ENCODE results near the gene CMTM5.
"Not testable (repeated sequence)": the region's sequence is repeated elsewhere in the genome, so short reads cannot be mapped to it uniquely, and the experiment has no call there.

Gene CMTM5

DNA sequence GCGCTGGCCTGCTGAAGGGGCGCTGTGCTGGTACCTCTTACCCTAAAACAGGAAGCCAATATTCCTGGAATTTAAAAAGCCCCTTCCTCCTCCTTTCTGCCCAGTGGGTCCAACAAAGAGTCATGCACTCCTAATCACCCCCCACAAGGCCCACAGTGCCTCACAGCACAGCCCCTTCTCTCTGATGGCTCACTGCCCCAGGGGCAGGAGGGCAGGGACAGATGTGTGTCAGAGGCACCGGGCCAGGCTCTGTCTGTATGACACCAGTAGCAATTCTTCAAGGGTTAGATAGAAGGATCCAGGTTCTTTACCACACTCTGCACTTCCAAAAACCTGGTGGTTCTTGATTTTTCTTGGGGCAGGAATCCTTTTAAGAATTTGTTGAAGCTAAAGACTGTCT, 22.3 kb downstream of the CMTM5 start:
- no peak for DNase-seq

DNA sequence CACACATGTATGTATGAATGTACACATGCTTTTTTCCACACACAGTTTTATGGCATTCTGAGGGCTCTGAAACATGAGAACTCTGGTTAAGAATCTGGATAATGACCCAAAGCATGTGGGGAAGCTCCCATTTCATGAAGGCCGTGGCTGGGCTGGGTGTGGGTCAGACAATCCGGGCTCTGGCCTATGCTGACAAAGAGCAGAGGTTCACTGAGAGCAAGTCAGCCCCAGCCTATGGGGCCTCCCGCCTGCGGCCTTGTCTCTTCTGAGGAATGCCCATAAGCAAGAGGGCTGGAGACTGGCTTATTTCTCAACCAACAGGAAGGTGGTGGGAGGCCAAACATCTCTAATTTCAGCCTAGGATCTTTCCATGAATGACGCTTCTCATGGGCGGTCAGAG, 22.7 kb downstream of the CMTM5 start:
- DNase-seq = no peak

DNA sequence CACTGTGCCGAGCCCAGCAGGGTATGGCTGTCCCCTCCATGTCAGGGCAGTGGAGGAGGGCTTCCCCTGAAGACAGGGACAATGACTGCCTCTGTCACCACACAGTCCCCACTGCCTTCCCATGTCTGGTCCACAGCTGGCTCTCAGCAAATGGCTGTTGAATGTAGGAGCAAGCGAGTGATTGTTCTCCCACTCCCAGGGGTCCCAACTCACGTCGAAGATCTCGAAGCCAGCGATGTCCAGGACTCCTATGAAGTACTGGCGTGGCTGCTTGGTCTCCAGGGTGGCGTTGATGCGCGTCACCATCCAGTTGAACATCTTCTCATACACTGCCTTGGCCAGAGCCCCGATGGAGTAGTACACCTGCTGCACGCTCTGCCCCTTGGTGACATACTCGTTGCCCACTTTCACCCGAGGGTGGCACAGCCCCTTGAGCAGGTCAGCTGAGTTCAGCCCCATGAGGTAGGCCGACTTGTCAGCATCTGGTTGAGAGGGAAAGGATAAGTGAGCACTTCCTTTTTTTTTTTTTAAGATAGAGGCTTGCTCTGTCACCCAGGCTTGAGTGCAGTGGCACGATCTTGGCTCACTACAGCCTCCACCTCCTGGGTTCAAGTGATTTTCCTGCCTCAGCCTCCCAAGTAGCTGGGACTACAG, 23.8 kb downstream of the CMTM5 start:
- DNase-seq = not testable (repeated sequence)

DNA sequence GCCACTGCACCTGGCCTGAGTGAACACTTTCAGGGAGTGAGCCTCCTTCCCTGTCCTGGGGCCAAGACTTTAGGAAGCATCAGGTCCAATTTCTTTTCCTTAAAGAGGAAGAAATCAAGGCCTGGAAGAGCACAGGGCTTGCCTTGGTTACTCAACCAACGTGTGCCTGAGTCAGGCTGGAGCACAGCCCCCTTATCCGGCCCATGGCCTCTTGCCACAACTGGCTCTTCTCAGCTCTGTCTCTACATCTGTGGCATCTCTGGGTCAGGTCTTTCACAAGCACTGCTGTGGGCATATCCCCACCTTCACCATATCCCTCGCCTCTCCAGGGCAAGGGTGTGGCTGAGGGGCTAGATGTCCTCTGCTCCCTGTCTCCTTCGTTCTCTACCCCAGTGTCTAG, 24.4 kb downstream of the CMTM5 start:
- no peak for DNase-seq

DNA sequence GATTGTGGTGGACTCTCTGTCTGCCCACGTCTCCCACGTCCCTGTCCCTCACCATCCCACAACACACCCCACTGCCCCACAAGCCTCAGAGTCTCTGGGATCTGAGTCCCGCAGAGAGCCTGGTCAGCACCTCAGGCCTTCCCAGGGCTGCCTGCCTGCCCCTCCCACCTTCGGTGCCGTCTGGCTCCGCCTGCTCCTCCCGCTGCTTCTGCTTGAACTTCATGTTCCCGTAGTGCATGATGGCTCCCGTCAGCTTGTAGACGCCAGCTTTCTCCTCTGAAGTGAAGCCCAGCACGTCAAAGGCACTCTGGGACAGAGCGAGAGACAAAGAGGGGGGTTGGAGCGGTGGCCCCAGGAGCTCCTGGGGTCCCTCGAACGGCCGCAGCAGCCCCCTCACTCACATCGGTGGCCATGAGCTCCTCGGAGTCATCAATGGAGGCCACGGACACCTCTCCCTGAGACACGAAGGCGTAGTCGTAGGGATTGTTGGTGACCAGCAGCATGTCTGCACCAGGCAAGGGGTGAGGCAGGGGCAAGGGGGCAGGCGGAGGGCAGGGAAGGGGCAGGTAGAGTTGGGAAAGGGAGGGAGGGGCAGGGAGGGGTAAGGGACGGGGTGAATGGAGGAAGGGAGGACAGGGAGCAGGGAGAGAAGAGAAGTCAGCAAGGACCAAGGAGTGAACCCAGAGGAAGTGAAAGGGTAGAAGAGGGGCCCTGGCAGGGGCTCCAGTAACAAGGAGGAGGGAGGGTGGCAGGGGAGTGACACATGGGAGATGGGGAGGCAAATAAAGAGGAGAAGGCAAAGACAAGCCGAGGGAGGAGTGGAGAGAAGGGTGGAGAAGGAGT, 25.7 kb downstream of the CMTM5 start:
- no peak for DNase-seq

DNA sequence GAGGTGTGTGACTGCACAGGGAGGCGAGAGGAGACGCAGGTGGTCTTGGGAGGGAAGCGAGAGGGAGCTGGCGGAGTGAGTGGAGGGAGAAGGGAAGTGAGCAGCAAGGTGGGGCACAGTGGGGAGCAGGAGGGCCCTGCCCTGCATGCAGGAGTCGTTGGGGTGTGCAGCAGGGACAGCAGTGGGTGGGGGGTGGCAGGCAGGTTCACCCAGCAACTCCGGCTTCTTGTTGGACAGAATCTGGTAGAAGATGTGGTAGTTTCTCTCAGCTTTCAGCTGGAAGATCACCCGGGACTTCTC, 26.2 kb downstream of the CMTM5 start:
- DNase-seq = no peak

DNA sequence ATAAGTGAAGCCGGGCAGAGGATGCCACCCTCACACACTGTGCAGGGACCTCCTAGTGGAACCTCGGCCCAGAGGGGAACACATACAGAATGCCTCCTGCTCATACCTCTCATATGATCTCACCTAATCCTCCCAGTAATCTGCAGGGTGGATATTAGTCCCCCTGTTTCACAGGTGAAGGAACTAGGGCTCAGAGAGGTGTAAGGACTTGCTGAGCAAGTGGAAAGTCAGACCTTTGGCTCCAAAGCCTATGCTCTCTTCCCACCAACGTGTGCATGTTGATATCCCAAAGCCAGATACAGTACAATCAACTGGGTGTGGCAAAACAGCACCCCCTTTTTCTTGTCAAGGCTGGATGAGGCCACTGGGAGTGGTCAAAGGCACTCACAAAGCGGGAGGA, 27.1 kb downstream of the CMTM5 start:
- DNase-seq = no peak

DNA sequence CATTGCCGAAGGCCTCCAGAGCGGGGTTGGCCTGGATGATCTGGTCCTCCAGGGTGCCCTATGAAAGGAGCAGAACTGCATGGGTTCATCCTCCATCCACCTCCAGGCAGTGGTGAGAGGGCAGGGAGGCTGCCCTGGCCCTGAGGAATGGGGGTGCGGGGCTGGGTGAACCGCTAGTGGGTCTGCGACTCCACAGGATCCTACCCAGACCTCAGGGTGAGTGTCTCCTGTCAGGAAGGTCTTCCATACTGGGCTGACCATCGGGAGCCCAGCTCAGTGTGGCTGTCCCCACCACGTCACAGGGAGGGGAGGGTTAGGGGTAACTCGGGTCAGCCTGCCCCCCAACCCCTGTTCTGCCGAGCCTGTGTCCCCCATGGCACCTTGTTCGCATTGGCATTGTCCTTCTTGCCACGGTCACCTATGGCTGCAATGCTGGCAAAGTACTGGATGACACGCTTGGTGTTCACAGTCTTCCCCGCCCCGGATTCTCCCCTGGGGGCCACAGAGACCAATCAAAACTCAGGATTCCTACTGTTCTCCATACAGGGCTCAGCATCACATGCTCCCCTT, 27.6 kb downstream of the CMTM5 start:
- no peak for DNase-seq

DNA sequence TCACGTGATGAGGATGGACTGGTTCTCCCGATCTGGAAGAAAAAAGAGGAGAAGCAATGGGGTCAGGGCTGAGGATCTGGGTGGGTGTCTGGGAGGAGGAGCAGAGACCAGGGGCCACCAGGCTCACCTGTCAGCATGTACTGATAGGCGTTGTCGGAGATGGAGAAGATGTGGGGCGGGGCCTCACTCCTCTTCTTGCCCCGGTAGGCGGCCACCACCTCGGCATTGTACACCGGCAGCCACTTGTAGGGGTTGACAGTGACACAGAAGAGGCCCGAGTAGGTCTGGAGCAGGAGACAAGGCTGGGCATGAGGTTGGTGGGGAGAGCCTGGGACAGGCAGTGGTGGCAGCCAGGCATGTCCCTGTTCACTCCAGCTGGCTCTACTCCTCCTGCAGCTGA, 28.2 kb downstream of the CMTM5 start:
- no peak for DNase-seq

DNA sequence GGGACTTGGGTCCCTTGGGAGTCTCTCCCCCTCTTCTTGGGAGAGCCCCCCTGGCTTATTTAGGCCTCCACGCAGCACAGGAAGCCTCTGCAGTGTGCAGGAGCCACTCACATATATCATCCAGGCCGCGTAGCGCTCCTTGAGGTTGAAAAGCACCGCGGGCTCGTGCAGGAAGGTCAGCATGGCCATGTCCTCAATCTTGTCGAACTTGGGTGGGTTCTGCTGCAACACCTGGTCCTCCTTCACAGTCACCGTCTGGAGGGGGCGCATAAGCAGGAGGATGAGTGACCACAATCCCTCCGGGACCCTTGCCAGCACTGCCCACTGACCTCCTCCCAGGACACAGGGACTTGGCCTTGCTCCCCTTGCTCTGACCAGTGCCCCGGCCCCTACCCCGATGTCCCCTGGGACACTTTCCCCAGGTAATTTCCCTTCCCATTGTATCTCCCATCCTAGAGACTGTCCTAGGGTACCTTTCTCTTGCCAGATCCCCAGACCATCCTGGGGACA, 28.7 kb downstream of the CMTM5 start:
- DNase-seq = no peak

DNA sequence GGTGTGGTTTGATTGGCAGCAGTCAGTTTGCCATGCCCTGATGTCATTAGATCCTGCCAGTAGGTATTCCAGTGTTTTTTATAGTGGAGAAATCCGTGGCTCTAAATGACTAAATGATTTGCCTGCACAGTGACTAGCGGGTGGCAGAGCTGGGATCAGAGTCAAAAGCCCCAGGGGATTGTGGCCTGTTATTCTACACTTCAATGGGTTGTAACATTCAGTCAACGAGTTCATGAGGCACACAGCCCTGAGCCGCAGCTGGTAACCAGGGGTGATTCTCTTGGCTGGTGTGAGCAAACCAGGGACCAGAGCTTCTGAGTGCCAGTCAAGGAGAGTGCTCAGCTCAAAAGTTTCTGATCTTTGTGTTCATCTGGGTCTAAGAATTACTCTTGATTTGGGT, 29.4 kb downstream of the CMTM5 start:
- DNase-seq = peak in 9 of 14 donors; percentile 2 to 49 (median 7)

DNA sequence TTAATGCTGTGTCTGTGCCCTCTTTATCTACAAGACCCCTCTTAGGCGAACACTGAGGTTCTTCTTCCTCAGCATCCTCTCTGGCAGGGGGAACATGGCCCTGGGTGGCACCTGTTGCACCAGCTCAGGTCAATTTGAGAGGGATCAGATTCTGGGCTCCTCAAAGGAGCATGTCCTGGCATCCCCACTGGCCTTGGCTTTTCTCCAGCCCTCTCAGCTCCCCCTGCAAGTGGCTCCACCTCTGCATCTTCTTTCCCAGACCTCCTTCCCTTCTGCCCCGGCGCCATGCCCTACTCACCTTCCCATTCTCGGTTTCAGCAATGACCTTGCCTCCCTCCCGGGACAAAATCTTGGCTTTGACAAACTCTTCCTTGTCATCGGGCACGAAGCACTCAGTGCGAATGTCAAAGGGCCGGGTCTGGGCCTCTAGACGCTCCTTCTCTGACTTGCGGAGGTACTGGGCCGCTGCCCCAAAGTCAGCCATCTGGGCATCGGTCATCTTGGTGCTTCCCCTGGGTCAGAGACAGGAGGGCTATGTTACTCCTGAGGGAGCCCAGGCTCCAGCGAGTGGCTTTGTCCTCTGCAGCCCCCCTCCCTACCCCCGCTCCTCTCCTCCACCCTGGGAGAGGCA, 30.0 kb downstream of the CMTM5 start:
- DNase-seq = no peak

DNA sequence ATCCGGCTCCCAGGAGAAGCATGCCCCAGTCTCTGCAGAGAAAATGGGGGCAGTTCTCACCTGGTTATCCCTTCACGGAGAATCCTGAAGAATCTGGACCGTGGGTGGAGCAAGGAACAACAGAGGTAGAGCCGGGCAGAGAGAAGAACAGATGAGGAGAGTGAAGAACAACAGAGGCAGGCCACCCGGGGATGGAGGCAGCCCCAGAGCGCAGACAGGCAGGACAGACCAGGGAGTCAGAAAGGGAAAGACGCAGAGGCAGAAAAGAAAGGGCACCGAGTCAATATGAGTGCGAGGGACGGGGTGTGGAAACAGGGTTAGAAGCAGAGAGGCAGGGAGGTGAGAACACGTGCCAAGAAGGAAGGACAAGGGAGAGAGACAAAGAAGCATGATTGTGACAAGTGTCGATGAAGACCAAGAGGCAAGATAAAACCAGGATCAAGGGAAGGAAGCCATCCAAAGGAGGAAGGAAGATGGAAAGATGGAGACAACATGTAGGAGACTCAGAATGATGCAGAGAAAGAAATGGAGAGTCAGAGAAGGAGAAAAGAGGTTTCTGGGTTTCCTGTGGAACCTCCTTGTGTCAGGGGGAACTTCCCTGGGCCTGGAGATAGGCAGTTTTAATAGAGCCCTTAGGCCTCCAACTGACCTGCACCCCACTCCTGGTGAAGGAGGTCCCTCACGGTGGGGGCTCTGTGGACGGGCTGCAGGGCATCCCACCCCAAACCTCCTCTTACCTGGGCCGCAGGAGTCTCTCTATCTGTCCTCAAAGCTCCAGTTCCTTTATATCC, 30.9 kb downstream of the CMTM5 start, which contains the start of gene MYH6:
Gene MYH6 (minus strand): TSS at position 758 of the 791 bp plus-strand sequence. CDS start 1,050 bp downstream, outside the sequence.
- no peak for DNase-seq

DNA sequence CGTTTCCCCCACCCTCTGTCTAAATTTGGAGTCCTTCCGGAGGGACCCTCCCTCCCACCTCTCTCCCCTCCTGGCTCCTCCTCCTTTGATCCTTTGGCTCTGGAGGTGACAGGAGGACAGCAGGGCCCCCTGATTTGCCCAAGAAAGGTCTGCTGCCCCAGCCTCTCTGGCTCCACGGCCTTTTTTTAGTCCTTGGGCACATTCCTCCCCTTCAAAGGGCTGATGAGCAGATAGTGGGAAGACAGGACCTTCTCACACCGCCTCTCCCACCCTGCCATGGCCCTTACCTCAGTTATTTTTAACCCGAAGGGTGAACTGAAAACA, 31.4 kb downstream of the CMTM5 start:
- no peak for DNase-seq

DNA sequence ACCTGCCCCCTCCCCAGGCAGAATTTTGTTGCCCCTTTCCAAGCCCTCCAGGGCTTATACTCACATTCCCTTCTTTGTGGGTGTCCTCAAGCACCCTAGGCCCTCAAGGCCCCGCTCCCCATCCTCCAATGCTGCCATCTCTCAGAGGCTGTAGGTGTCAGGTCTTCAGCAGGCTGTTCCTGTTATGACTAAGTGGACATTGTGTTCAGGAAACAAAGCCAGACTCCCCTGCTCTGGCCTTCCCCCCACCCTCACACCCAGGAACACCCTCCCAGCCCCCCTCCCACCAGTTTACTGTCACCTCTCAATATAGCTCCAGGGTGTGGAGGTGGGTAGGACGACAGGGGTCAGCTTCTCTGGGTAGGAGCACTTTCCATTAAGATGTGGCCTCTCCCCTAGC, 32.6 kb downstream of the CMTM5 start:
- no peak for DNase-seq

DNA sequence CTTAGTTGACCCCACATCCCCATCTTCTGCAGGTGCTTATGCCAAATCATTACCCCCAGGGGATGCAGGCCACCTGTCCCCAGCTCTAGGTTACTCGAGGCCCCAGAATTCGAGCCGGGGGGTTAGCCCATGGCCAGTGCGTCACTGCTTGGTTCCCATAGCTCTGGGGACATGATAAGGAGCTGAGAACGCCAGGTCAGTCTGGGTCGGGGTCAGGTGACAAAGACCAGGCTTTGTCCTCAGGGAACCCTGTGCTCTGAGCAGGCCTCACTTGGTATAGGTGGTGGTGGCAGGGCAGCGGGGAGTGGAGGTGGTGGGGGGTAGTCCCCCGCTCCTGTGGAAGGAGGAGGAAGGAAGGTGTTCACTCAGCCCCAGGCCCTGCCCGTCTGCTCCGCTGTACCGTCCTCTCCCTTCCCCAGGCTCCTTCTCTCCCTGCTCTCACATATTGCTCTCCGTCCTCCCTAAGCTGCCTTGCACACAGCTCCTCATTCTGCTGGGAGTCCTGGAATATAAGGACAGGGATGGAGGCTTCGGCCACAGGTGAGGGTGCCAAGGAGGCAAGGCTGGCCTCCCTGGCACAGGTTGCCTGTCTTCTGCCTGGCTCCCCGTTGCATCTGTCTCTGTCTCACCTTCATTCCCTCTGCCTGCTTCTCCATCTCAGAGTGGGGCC, 33.3 kb downstream of the CMTM5 start:
- DNase-seq = no peak

DNA sequence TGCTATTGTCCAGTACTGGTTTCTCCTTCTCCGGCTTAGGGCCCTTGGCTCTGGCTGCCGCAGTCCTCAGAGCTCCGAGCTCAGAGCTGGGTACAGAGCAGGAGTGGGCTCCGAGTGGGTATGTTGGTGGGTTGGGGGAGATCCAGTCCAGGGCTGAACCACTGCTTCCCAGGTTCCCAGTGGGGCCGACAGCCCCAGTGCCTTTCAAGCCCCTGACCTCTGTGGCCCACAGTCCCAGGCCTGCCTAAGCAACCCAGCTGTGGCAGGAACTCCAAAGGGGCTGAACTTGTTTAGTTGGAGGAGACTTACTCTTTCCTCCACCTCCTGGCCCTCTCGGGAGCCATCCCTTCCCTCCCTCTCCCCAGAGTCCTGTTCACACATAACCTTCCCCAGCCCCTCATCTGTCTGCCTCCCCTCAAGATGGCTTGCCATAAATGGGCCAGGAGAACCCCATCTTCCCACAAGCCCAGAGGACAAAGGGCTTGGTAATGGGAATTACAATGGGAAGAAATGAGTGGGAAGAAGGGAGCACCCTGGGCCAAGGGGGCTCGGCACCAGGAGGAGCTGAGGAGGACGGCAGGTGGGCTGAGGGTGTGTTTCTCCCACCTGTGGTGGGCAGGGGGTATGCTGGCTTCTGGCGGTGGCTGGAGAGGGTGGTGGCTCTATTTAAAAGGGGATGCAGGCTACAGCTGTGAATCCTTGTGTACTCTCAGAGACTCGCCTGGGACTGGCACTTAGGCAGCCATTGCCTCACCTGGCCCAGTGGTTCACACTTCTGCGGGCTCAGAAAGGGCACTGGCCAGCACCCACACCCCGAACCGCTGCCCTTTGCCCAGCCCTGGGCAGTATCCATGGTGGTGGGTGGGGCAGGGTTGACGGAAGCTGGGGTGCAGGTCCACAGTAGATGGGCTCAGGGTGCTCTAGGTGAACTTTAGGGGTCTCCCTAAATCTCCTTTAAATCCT, 35.0 kb downstream of the CMTM5 start:
- DNase-seq = no peak

DNA sequence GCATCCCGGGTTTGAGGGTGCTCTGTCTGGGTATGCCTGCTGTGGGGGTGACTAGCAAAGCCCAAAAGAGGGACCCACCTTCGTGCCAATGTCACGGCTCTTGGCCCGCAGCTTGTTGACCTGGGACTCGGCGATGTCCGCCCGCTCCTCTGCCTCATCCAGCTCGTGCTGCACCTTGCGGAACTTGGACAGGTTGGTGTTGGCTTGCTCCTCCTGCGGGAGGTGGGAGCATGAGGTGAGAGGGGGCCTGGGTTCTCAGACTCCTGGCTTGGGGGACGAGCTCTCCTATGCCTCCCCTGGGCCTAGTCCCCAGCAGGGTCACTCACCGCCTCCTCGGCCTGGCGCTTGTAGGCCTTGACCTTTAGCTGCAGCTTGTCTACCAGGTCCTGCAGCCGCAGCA, 36.8 kb downstream of the CMTM5 start:
- DNase-seq = no peak

DNA sequence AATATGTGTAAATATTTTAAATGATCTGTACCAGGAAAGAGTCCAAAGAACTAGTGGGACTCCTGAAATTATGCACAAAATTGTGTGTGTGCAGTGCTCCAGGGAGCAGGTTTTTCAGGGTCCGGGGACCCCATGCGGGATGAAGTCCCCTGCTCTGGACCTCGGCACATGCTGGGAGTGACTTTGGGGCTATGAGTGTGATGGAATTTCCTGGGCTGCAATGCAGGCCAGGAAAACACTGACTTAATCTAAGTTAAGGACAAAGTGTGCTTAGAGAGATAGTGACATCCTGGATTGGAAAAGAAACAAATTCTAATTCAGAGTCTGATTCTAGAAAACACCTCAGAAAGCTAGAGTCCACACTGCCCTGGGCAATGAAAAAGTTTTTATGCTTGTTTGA, 37.4 kb downstream of the CMTM5 start:
- no peak for DNase-seq

DNA sequence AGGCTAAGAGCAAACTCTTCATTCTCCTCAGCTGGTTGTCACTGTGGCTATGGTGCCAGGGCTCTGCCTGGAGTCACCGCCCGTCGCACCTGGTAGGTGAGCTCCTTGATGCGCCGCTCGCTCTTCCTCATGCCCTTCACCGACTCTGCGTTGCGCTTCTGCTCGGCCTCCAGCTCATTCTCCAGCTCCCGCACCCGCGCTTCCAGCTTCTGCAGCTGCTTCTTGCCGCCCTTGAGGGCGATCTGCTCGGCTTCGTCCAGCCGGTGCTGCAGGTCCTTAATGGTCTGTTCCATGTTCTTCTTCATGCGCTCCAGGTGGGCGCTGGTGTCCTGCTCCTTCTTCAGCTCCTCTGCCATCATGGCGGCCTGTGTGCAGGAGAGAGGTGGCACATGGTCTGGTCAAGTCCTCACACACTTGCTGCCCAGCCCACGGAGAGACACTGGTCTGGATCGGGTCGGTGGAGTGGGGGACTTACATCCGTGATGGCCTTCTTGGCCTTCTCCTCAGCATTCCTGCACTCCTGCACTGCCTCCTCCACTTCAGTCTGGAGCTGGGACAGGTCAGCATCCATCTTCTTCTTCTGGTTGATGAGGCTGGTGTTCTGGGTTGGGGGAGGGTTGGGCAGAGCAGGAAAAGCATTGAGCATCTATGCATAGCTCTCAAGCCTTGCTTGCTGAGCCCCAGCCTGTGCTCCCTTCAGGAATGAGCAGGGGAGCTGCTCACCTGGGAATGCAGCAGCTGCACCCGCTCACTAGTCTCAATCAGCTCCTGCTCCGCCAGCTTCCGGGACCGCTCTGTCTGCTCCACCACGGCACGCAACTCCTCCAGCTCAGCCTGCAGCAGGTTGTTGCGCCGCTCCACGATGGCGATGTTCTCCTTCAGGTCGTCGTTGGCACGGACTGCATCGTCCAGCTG, 38.3 kb downstream of the CMTM5 start:
- DNase-seq = no peak
